GM12875 (cell line): Measurements from ENCODE around the gene MBNL2.
"Not testable (repeated sequence)": the region's sequence is repeated elsewhere in the genome, so short reads cannot be mapped to it uniquely, and the experiment has no call there.

Source experiments
- H3K4me3 ChIP-seq: one replicate; pipeline ENCODE4 v1.5.1; 2011; ENCODE audit warnings: low read depth, low read length, control low read depth
- TF ChIP-seq, protein P1 (sequence below): IDR thresholded peaks from 2 replicates; pipeline ENCODE4 v1.5.1; 2011; ENCODE audit warnings: low read depth, mild to moderate bottlenecking, control low read depth, inconsistent platforms, low read length, moderate library complexity, borderline replicate concordance; ENCODE audit not compliant: insufficient read depth

Gene MBNL2

DNA sequence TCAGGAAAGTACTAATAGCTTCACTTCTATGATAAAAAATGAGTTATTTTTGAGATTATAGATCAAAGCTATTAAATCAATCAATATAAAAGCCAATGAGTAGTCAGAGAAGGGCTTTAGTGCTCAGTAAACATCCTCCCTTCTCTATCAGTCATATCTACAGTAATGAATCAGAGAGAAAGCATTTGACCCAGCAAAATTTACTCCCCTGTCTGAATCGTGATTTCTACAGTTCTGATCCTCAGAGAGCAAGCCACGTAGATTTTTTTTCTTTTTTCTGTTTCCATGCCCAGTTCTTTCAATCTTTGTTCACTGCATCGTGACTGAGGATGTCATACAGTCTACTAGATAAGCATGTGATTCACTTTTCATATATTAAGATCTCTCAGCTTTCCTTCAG lies 16.2 kb upstream of the MBNL2 start:
- TF ChIP-seq, protein P1, sequence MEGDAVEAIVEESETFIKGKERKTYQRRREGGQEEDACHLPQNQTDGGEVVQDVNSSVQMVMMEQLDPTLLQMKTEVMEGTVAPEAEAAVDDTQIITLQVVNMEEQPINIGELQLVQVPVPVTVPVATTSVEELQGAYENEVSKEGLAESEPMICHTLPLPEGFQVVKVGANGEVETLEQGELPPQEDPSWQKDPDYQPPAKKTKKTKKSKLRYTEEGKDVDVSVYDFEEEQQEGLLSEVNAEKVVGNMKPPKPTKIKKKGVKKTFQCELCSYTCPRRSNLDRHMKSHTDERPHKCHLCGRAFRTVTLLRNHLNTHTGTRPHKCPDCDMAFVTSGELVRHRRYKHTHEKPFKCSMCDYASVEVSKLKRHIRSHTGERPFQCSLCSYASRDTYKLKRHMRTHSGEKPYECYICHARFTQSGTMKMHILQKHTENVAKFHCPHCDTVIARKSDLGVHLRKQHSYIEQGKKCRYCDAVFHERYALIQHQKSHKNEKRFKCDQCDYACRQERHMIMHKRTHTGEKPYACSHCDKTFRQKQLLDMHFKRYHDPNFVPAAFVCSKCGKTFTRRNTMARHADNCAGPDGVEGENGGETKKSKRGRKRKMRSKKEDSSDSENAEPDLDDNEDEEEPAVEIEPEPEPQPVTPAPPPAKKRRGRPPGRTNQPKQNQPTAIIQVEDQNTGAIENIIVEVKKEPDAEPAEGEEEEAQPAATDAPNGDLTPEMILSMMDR: no peak

GRCh38 chr13:97207252-97207651 lies 14.9 kb upstream of the MBNL2 start:
- not testable (repeated sequence) for H3K4me3 ChIP-seq

More for the DNA sequence above, 16.2 kb upstream of the MBNL2 start:
- H3K4me3 ChIP-seq: no peak overlapping the region

DNA sequence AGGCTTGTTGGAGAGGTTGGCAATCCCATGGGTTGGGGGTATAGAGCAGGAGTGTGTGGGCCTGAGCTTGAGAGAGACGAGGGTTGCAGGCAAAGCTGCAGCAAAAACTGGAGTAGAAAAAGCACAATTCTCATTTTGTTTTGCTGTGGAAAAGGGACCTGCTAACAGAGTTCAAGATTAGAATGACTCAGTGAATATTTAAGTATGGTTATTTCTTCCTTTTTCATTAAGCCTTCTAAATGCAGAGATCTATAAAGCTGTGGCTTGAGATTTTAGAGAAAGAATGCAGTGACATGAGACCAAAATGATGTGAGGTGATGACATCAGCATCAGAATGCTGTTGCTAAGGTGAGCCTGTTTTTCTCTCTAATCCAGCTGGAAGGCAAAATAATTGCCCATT lies 10.8 kb upstream of the MBNL2 start:
- TF ChIP-seq, protein P1: no peak
- no peak overlapping the region for H3K4me3 ChIP-seq

GRCh38 chr13:97212004-97212403 lies 10.1 kb upstream of the MBNL2 start:
- no peak overlapping the region for H3K4me3 ChIP-seq
- TF ChIP-seq, protein P1: no peak

DNA sequence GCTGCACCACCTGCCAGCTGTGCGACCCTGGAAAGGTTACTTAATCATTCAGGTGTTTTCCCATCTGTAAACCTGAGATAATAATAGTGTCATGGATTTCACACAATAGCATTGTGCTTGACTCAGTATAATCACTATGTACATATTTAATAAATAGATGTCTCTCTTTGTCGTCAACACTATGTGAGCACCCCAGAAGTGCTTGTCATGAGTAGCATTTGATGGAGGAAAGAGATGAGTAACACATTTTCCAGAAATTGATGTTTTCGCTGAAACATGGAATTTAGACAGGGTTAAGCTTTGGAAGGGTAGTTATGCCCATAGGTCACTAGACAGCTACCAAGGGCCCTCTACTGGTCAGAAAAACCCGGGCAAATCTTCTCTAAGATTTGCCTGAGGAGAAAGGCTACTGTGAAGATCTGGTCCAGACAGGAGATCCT lies 9.5 kb upstream of the MBNL2 start:
- TF ChIP-seq, protein P1: peak; percentile 42; the same call in 1 of the 2 replicates
- H3K4me3 ChIP-seq: no peak overlapping the region

GRCh38 chr13:97214921-97215320 lies 7.2 kb upstream of the MBNL2 start:
- TF ChIP-seq, protein P1: no peak
- no peak overlapping the region for H3K4me3 ChIP-seq

DNA sequence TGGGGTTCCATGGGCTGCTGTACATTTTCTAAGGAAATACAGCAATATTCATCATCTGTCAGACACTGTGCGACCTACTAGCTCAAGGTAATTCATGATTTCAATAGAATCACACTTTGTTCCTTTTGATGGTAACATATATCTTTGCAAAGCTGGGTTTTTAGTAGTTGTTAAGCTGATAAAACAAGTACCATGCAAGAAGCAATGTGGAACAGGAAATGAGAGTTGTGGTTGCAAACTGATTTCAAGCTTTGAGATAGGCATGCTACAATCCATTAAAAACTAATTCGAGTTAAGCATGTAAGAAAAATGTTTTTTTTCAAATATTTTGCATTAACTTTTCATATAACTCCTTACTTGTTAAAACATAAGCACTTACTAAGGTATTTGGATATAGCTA lies 6.8 kb upstream of the MBNL2 start:
- no peak overlapping the region for H3K4me3 ChIP-seq
- TF ChIP-seq, protein P1: no peak

DNA sequence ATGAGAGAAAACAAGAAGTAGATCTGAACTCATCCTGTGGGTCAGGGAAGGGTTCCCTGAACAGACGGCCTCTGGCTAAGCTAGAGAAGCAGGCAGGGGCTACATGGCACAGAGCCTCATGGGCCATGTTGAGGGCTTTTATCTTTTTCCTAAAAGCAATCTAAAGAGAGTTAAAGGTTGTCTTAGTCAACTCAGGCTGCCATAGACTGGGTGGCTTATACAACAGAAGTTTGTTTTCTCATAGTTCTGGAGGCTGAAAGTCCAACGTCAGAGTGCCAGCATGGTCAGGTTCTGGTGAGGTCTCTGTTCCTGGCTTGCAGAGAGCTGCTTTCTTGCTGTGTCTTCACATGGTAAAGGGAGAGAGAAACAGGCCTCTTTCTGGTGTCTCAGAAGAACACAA lies 2.9 kb upstream of the MBNL2 start:
- TF ChIP-seq, protein P1: no peak
- H3K4me3 ChIP-seq: no peak overlapping the region
